ENCODE results near the gene GDF10.

Gene GDF10

GRCh38 chr10:47253651-47254375 is 46.2 kb upstream of the GDF10 start:
- Histone ChIP-seq H3K27me3 (ENCODE audit: low read depth, low read length) (no peaks in the 10 kb centered on the region), H3K4me1 (ENCODE audit: low read length) (peaks cover 12% of the 10 kb centered on the region), H3K9ac (ENCODE audit: low read length) (no peak overlapping the region), H3K27ac (ENCODE audit: low read length) (no peak overlapping the region), H2AFZ (ENCODE audit: low read depth, low read length) (no peak overlapping the region), H3K79me2 (ENCODE audit: low read length) (no peaks in the 10 kb centered on the region), H4K20me1 (ENCODE audit: insufficient read depth, low read length) (no peaks in the 10 kb centered on the region), H3K4me3 (ENCODE audit: low read length) (no peak overlapping the region), H3K4me2 (ENCODE audit: low read length) (no peak overlapping the region), H3K9me3 (ENCODE audit: insufficient read depth, low read length) (no peaks in the 10 kb centered on the region), H3K36me3 (replicated peaks; ENCODE audit: low read depth, low read length) (no peaks in the 10 kb centered on the region)
- TF ChIP-seq EZH2phosphoT487 (IDR thresholded peaks at IDR 0.05; ENCODE audit: low read depth) (no peak), CTCF (IDR thresholded peaks at IDR 0.05; ENCODE audit: low read depth, low read length) (no peak)

- Histone ChIP-seq H3K27ac (ENCODE audit: low read length) (no peak overlapping the region), H3K4me2 (ENCODE audit: low read length) (no peak overlapping the region), H3K79me2 (ENCODE audit: low read length) (no peaks in the 10 kb centered on the region), H3K4me3 (ENCODE audit: low read length) (no peak overlapping the region), H3K4me1 (ENCODE audit: low read length) (peaks cover 13% of the 10 kb centered on the region), H4K20me1 (ENCODE audit: insufficient read depth, low read length) (no peaks in the 10 kb centered on the region), H3K27me3 (ENCODE audit: low read depth, low read length) (no peaks in the 10 kb centered on the region), H3K36me3 (replicated peaks; ENCODE audit: low read depth, low read length) (no peaks in the 10 kb centered on the region), H3K9ac (ENCODE audit: low read length) (no peak overlapping the region), H3K9me3 (ENCODE audit: insufficient read depth, low read length) (no peaks in the 10 kb centered on the region), H2AFZ (ENCODE audit: low read depth, low read length) (no peak overlapping the region)
- TF ChIP-seq EZH2phosphoT487 (IDR thresholded peaks at IDR 0.05; ENCODE audit: low read depth) = no peak
- TF ChIP-seq CTCF (IDR thresholded peaks at IDR 0.05; ENCODE audit: low read depth, low read length) = no peak
Measured at GRCh38 chr10:47254611-47255010, 45.4 kb upstream of the GDF10 start.

GRCh38 chr10:47255033-47255813 is 44.8 kb upstream of the GDF10 start:
- H4K20me1 ChIP-seq (ENCODE audit: insufficient read depth, low read length) = no peaks in the 10 kb centered on the region
- H3K9me3 ChIP-seq (ENCODE audit: insufficient read depth, low read length) = no peaks in the 10 kb centered on the region
- no peak overlapping the region for H3K27ac ChIP-seq (ENCODE audit: low read length)
- no peak for TF ChIP-seq EZH2phosphoT487 (IDR thresholded peaks at IDR 0.05; ENCODE audit: low read depth)
- no peak for TF ChIP-seq CTCF (IDR thresholded peaks at IDR 0.05; ENCODE audit: low read depth, low read length)
- H2AFZ ChIP-seq (ENCODE audit: low read depth, low read length) = no peak overlapping the region
- no peak overlapping the region for H3K4me2 ChIP-seq (ENCODE audit: low read length)
- no peaks in the 10 kb centered on the region for H3K36me3 ChIP-seq (replicated peaks; ENCODE audit: low read depth, low read length)
- H3K4me1 ChIP-seq (ENCODE audit: low read length) = peaks cover 19% of the 10 kb centered on the region
- H3K79me2 ChIP-seq (ENCODE audit: low read length) = no peaks in the 10 kb centered on the region
- H3K9ac ChIP-seq (ENCODE audit: low read length) = no peak overlapping the region
- H3K4me3 ChIP-seq (ENCODE audit: low read length) = no peak overlapping the region
- H3K27me3 ChIP-seq (ENCODE audit: low read depth, low read length) = no peaks in the 10 kb centered on the region

GRCh38 chr10:47255866-47256265 is 44.1 kb upstream of the GDF10 start:
- no peaks in the 10 kb centered on the region for H4K20me1 ChIP-seq (ENCODE audit: insufficient read depth, low read length)
- no peak for TF ChIP-seq EZH2phosphoT487 (IDR thresholded peaks at IDR 0.05; ENCODE audit: low read depth)
- no peak for TF ChIP-seq CTCF (IDR thresholded peaks at IDR 0.05; ENCODE audit: low read depth, low read length)
- H3K79me2 ChIP-seq (ENCODE audit: low read length) = no peaks in the 10 kb centered on the region
- H3K27ac ChIP-seq (ENCODE audit: low read length) = no peak overlapping the region
- H3K4me1 ChIP-seq (ENCODE audit: low read length) = peaks cover 25% of the 10 kb centered on the region
- no peaks in the 10 kb centered on the region for H3K36me3 ChIP-seq (replicated peaks; ENCODE audit: low read depth, low read length)
- H3K27me3 ChIP-seq (ENCODE audit: low read depth, low read length) = no peaks in the 10 kb centered on the region
- no peak overlapping the region for H3K9ac ChIP-seq (ENCODE audit: low read length)
- no peak overlapping the region for H2AFZ ChIP-seq (ENCODE audit: low read depth, low read length)
- H3K4me3 ChIP-seq (ENCODE audit: low read length) = no peak overlapping the region
- H3K9me3 ChIP-seq (ENCODE audit: insufficient read depth, low read length) = no peaks in the 10 kb centered on the region
- H3K4me2 ChIP-seq (ENCODE audit: low read length) = no peak overlapping the region

Data from OCI-LY3 (cell line).